HG03460 (cell line): ENCODE data around the gene TMEM207.

Experiments
- ATAC-seq: cut with Tn5 transposase; IDR thresholded peaks from one replicate; pipeline ENCODE4 v1.9.1; 2021; ENCODE audit not compliant: unreplicated experiment

Gene TMEM207

DNA sequence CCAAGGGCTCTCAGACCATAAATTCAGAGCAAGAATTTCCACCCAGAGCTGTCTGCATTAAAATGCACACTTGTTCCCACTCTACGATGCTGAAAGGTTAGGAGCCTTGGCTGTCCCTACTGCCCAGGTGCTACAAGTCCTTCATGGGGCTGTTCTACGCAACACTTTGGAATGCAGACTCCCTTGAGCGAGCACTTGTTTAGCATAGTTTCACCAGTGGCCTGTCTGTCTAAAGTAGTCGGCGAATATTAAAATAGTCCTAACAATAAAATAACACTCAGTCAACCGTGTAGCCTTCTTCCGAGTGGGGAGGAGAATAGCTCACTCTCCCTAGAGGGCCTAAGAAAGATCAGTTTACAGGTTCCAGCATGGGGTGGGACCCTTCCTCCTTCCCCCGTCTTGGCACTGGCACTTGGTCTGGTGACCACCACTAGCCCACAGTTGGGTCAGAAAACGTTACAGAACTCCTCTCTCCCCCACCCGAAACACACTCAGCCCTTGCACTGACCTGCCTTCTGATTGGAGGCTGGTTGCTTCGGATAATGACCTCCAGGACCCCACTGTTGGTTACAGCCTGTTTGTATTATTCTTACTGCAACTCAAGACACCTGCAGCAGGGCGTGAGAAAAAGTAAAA, 62.0 kb downstream of the TMEM207 start, which contains the start of gene CLDN16:
Gene CLDN16 (plus strand): TSS at position 586 of the 636 bp plus-strand sequence. CDS start 167 bp downstream, outside the sequence.
- ATAC-seq = no peak

- no peak for ATAC-seq
These were observed 63.7 kb downstream of the TMEM207 start for GRCh38 chr3:190385731-190386688.

DNA sequence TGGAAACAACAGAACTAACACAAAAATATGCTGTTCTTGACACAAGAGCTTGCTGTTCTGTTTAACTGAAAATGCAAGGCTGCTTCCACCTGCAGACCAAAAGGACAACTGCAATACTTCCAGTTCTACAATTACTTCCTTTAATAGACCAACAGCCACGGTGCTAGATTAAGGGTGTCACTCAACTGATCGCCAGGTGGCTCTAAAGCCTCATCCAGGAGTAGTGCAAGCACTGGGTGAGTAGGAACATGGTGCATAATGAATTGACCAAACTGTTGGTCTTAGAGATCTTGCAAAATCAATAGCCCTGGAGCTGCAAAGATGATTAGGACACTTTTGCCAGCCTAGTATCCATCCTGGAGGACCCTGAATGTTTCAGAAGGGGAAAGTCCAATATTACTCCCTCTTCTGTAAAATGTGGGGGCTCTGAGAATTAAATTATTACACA, 65.4 kb downstream of the TMEM207 start:
- peak; percentile 89 for ATAC-seq

GRCh38 chr3:190382082-190382481, 67.6 kb downstream of the TMEM207 start:
- ATAC-seq = no peak

DNA sequence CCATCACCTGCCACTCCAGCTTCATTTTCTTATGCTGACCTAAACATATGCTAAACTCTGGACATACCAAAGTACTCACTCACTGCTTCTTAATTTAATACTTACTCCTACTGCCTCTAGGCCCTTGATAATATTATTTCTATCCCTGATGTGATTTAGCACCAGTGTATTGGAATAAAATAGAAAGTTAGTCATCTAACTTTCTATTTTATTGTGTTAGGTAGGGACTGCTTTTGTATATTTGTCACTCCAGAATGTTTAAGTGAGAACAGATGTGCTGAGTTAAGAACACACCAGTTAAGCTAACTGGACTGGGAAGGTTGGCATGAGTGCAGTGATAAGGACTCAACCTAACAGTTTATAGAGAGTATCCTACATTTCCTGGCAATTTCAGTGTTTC, 68.3 kb downstream of the TMEM207 start:
- ATAC-seq = no peak

- ATAC-seq = no peak
These were observed 69.5 kb downstream of the TMEM207 start for GRCh38 chr3:190380184-190380583.
